ENCODE measurements around the gene PHACTR2.

GRCh38 chr6:143880412-143880811 is 202.6 kb downstream of the PHACTR2 start:
- no peak for TF ChIP-seq CTCF (IDR thresholded peaks at IDR 0.05; ENCODE audit: low read length)
- no peak for TF ChIP-seq EZH2 (optimal IDR thresholded peaks at IDR 0.05; ENCODE audit: low read depth, low read length)

All from MM.1S (cell line).